WTC11 (cell line): ENCODE data around the gene DOP1A. TPM values are rescaled to one million over a fixed set of nuclear protein-coding genes. Genes with fewer than 3 reads are reported as not detected.

ENCODE experiments used
- AR ChIP-seq: fragments of 250-450 bp; sonication (Bioruptor Pico); IDR thresholded peaks from 2 replicates; pipeline ENCODE4 v1.9.0; 2021; ENCODE audit warnings: mild to moderate bottlenecking
- ARID4B ChIP-seq: sonication (generic); formaldehyde crosslinking; IDR thresholded peaks from 2 replicates; pipeline ENCODE4 v1.8.0; 2023; ENCODE audit warnings: missing genetic modification reagents, mild to moderate bottlenecking, borderline replicate concordance
- ATF3 ChIP-seq: sonication (generic); formaldehyde crosslinking; conservative IDR thresholded peaks from 2 replicates; pipeline ENCODE4 v1.8.1; 2022; ENCODE audit warnings: mild to moderate bottlenecking, missing genetic modification reagents
- CREB1 ChIP-seq: sonication (generic); formaldehyde crosslinking; IDR thresholded peaks from 2 replicates; pipeline ENCODE4 v1.8.0; 2023; ENCODE audit warnings: mild to moderate bottlenecking, missing genetic modification reagents
- ERG ChIP-seq: fragments of 250-450 bp; sonication (Bioruptor Pico); IDR thresholded peaks from 2 replicates; pipeline ENCODE4 v1.8.0; 2021; ENCODE audit warnings: mild to moderate bottlenecking
- FOXK1 ChIP-seq: sonication (generic); formaldehyde crosslinking; IDR thresholded peaks from 2 replicates; pipeline ENCODE4 v1.8.0; 2022; ENCODE audit warnings: mild to moderate bottlenecking, moderate library complexity, missing genetic modification reagents
- HMGXB4 ChIP-seq: sonication (generic); formaldehyde crosslinking; IDR thresholded peaks from 2 replicates; pipeline ENCODE4 v1.8.1; 2023; ENCODE audit warnings: mild to moderate bottlenecking, moderate library complexity, missing genetic modification reagents
- MLX ChIP-seq: sonication (generic); formaldehyde crosslinking; IDR thresholded peaks from 2 replicates; pipeline ENCODE4 v1.8.1; 2023; ENCODE audit warnings: mild to moderate bottlenecking, missing genetic modification reagents, moderate library complexity
- MYBL2 ChIP-seq: sonication (generic); formaldehyde crosslinking; IDR thresholded peaks from 2 replicates; pipeline ENCODE4 v1.8.1; 2023; ENCODE audit warnings: mild to moderate bottlenecking, moderate library complexity, missing genetic modification reagents
- RELA ChIP-seq: sonication (generic); formaldehyde crosslinking; IDR thresholded peaks from 2 replicates; pipeline ENCODE4 v1.8.1; 2022; ENCODE audit warnings: missing genetic modification reagents, mild to moderate bottlenecking, borderline replicate concordance
- SOX15 ChIP-seq: fragments of 250-450 bp; sonication (Bioruptor Pico); IDR thresholded peaks from 2 replicates; pipeline ENCODE4 v1.9.0; 2021; ENCODE audit warnings: mild to moderate bottlenecking
- STAT6 ChIP-seq: sonication (generic); formaldehyde crosslinking; conservative IDR thresholded peaks from 2 replicates; pipeline ENCODE4 v1.8.1; 2023; ENCODE audit warnings: mild to moderate bottlenecking, low read depth, missing genetic modification reagents, moderate library complexity
- ZMAT4 ChIP-seq: fragments of 250-450 bp; sonication (Bioruptor Pico); IDR thresholded peaks from 2 replicates; pipeline ENCODE4 v1.9.0; 2021; ENCODE audit warnings: mild to moderate bottlenecking
- ZNF396 ChIP-seq: fragments of 250-450 bp; sonication (Bioruptor Pico); IDR thresholded peaks from 2 replicates; pipeline ENCODE4 v1.8.0; 2021; ENCODE audit warnings: mild to moderate bottlenecking, moderate library complexity, borderline replicate concordance
- total RNA-seq: library from RNA; stranded (reverse); gene quantifications from 3 replicates; pipeline ENCODE4 v1.2.3, GENCODE V29; 2021

Gene DOP1A
- total RNA-seq, 1 experiment from 2014 or later: 16.9 TPM

GRCh38 chr6:83124553-83124952 lies 57.1 kb downstream of the DOP1A start (continued):
- TF ChIP-seq HMGXB4 (CRISPR knock-in tag) (no peak), RELA (CRISPR knock-in tag) (no peak), ZMAT4 (CRISPR knock-in tag) (no peak), MLX (CRISPR knock-in tag) (no peak), MYBL2 (CRISPR knock-in tag) (no peak), ERG (CRISPR knock-in tag) (no peak), SOX15 (CRISPR knock-in tag) (no peak), FOXK1 (no peak), STAT6 (CRISPR knock-in tag) (no peak), ATF3 (CRISPR knock-in tag) (no peak), ZNF396 (no peak), CREB1 (CRISPR knock-in tag) (no peak), AR (CRISPR knock-in tag) (no peak), ARID4B (CRISPR knock-in tag) (no peak)
- TF ChIP-seq, all 79 proteins: peak for 0
